Progenitor cell of endocrine pancreas (in vitro differentiated cells): ENCODE results near the gene ZNF346. TPM values are rescaled to one million over a fixed set of nuclear protein-coding genes. Genes with fewer than 3 reads are reported as not detected.

ENCODE experiments used
- DNase-seq: peaks from one replicate; pipeline ENCODE4 v3.0.0; 2021; ENCODE audit warnings: low spot score; ENCODE audit not compliant: unreplicated experiment
- H3K27ac Mint-ChIP-seq: 2 replicates; pipeline ENCODE4 v1.8.0; 2021; ENCODE audit warnings: mild to moderate bottlenecking, moderate library complexity, mixed read lengths
- H3K27me3 Mint-ChIP-seq: 2 replicates; pipeline ENCODE4 v1.8.0; 2021; ENCODE audit warnings: mixed read lengths
- H3K36me3 Mint-ChIP-seq: 2 replicates; pipeline ENCODE4 v1.8.0; 2022; ENCODE audit warnings: mixed read lengths; ENCODE audit not compliant: insufficient read depth
- H3K4me1 Mint-ChIP-seq: 2 replicates; pipeline ENCODE4 v1.8.0; 2021; ENCODE audit warnings: low read depth, mixed read lengths
- H3K4me3 Mint-ChIP-seq: 2 replicates; pipeline ENCODE4 v1.8.0; 2021; ENCODE audit warnings: low read depth, mild to moderate bottlenecking, moderate library complexity, mixed read lengths
- H3K9me3 Mint-ChIP-seq: 2 replicates; pipeline ENCODE4 v1.8.0; 2021; ENCODE audit warnings: low read depth, mixed read lengths
- total RNA-seq: library from RNA; stranded (reverse); gene quantifications from 2 replicates; pipeline ENCODE4 v1.2.1, GENCODE V29; 2021
- TF ChIP-seq, protein P1 (sequence below): fragments of 200-600 bp; sonication (generic); IDR thresholded peaks from one replicate; pipeline ENCODE4 v1.5.0; 2021; ENCODE audit warnings: antibody characterized with exemption, mild to moderate bottlenecking; ENCODE audit not compliant: unreplicated experiment

The ZNF346 gene
- total RNA-seq, 1 donor from 2014 or later: 42.2 TPM

DNA sequence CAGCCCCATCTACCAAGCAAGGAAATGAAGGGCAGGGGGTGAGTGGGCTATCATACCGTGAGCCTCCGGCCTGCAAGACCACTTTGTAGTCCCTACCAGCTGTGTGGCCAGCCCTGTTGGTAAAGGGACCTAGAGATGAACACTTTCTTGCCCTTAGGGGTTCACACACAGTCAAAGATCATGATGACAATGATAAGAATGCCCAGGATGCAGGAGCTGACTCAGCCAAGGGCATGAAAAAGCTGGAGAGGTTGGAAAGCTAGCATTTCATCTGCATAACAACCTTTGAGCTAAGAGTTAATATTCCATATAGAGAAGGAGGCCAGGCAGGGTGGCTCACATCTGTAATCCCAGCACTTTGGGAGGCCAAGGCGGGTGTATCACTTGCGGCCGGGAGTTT lies 45.0 kb downstream of the ZNF346 start:
- Mint-ChIP-seq H3K27me3 (no peaks in the 10 kb centered on the region), H3K4me1 (peaks cover 5% of the 10 kb centered on the region), H3K36me3 (peaks cover 2% of the 10 kb centered on the region), H3K4me3 (no peak overlapping the region), H3K27ac (no peak overlapping the region), H3K9me3 (no peaks in the 10 kb centered on the region)
- no peak for DNase-seq
- TF ChIP-seq, protein P1, sequence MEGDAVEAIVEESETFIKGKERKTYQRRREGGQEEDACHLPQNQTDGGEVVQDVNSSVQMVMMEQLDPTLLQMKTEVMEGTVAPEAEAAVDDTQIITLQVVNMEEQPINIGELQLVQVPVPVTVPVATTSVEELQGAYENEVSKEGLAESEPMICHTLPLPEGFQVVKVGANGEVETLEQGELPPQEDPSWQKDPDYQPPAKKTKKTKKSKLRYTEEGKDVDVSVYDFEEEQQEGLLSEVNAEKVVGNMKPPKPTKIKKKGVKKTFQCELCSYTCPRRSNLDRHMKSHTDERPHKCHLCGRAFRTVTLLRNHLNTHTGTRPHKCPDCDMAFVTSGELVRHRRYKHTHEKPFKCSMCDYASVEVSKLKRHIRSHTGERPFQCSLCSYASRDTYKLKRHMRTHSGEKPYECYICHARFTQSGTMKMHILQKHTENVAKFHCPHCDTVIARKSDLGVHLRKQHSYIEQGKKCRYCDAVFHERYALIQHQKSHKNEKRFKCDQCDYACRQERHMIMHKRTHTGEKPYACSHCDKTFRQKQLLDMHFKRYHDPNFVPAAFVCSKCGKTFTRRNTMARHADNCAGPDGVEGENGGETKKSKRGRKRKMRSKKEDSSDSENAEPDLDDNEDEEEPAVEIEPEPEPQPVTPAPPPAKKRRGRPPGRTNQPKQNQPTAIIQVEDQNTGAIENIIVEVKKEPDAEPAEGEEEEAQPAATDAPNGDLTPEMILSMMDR: no peak

DNA sequence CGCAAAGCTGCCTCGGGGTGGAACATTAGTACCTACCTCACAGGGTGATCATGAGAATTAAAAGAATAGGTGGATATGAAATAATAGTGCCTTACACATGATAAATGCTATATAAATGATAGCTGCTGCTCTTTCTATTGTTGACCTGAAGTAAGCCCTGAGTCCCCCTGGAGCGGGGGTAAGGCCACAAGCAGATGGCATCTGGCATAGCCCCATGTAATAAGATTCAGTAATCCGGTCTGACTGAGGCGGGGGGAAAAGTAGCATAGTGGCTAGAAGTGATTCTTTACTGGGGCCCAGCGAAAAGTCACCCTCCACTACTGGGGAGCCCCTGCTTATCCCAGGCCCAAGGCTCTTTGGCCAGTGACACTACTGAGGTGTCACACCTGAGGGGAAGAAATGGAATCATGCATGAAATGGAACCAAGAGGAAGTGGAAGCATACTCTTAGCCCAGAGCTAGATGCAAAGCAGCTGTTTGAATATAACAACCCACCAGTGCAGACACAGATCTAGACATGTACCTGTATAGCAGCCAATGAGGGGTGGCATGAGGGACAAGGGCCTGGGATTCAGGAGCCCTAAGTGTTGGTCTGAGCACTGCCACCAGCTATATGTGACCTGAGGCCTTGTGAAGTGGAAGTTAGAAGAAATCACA lies 48.2 kb downstream of the ZNF346 start:
- Mint-ChIP-seq H3K36me3 (no peaks in the 10 kb centered on the region), H3K9me3 (no peaks in the 10 kb centered on the region), H3K4me3 (no peak overlapping the region), H3K27me3 (no peaks in the 10 kb centered on the region), H3K27ac (no peak overlapping the region), H3K4me1 (peaks cover 3% of the 10 kb centered on the region)
- TF ChIP-seq, protein P1: no peak
- no peak for DNase-seq

DNA sequence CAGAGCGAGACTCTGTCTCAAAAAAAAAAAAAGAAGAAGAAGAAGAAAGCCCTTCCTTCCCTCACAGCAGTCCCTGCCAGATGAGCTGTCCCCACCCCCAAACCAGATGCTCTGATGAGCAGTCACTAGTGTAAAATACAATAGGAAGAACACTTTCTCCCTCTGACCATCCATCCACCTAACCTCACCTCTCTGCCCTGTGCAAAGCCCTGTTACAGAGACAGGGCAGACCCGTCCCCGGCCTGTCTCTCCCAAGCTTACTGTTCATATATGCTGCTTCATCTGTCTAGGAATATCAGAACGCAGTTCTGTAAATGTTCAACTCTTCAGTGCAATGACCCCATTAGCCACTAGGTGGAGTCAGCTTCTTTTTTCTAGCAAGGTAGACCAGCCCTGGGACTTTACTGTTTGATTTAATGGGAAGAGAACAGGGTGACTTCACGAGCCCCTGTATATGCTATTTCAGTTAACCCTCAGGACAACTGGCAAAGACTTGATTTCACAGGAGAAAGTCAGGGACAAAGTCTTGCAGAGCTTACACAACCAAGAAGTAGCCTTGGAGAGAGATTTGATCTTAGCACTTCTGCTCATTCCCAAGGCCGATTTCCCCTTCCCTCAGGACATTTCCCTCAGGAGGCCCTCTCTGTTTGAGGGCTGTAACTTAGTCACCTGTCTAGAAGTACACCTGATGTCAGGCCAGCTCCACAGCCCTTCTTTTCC lies 49.3 kb downstream of the ZNF346 start:
- Mint-ChIP-seq H3K4me3 (no peak overlapping the region), H3K9me3 (no peaks in the 10 kb centered on the region), H3K36me3 (no peaks in the 10 kb centered on the region), H3K27ac (no peak overlapping the region), H3K27me3 (no peaks in the 10 kb centered on the region), H3K4me1 (peaks cover 3% of the 10 kb centered on the region)
- TF ChIP-seq, protein P1: peak; percentile 85
- peak; percentile 69 for DNase-seq

DNA sequence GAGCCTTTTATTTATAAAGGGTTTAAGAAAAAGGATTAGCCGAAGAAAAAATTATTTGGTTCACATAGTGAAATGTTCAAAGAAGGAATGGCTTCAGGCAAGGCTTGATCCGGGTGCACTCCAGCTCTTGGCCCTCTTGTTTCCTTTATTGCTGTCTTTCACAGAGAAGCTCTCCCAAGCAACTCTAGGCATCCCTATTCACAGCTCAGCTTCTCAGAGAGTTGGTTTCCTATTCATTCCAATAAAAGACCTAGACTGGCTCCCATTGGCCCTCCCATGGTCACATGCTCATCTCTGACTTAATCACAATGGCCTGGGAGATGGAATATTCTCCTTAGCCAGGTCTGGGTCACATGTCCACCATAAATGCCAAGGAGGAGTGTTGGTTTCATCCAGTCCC lies 54.8 kb downstream of the ZNF346 start:
- TF ChIP-seq, protein P1: no peak
- H3K27ac Mint-ChIP-seq: no peak overlapping the region
- H3K4me1 Mint-ChIP-seq: no peaks in the 10 kb centered on the region
- no peak overlapping the region for H3K4me3 Mint-ChIP-seq
- H3K9me3 Mint-ChIP-seq: no peaks in the 10 kb centered on the region
- H3K27me3 Mint-ChIP-seq: no peaks in the 10 kb centered on the region
- DNase-seq: no peak
- H3K36me3 Mint-ChIP-seq: no peaks in the 10 kb centered on the region

DNA sequence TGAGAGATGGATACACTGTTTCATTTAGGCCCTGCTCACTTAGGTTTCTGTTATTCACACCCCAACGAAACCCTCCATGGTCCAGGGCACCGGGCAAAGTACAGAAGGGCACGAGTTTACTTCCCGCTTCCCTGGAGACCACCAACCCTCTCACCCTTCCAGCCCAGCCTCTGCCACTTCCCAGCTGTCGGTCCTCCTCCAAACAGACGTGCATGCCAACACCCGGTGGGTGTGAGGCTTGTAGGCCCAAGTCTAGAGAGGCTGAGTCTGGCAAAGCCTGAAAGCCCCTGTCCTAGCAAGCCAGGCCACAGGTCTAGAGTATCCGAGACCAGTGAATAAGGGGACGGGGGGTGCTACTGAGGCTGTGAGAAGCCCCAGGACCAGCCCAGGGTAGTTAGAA lies 57.1 kb downstream of the ZNF346 start:
- DNase-seq: no peak
- no peaks in the 10 kb centered on the region for H3K36me3 Mint-ChIP-seq
- H3K4me3 Mint-ChIP-seq: no peak overlapping the region
- peak overlapping the region; percentile 59 for H3K27ac Mint-ChIP-seq
- TF ChIP-seq, protein P1: no peak
- no peaks in the 10 kb centered on the region for H3K27me3 Mint-ChIP-seq
- H3K4me1 Mint-ChIP-seq: peaks cover 6% of the 10 kb centered on the region
- no peaks in the 10 kb centered on the region for H3K9me3 Mint-ChIP-seq
